Stimulated activated CD8-positive, alpha-beta memory T cell treated with anti-CD3 and anti-CD28 coated beads, Interleukin-15, amount 100 ng/mL, for 4 hours (primary cell): ENCODE measurements around the gene ZNF532.

Experiments used
- DNase-seq, 2 donors: peaks; one replicate each; pipeline ENCODE4 v3.0.0-alpha.2; 2020; ENCODE audit warnings: low read depth in 2 of 2

ZNF532 gene

GRCh38 chr18:59029663-59030429 lies 165.2 kb downstream of the ZNF532 start:
- DNase-seq, result no peak

- no peak for DNase-seq
Observed at GRCh38 chr18:59032308-59032707, 167.6 kb downstream of the ZNF532 start.

GRCh38 chr18:59033359-59033758 lies 168.7 kb downstream of the ZNF532 start:
- no peak for DNase-seq

GRCh38 chr18:59033974-59034373 lies 169.3 kb downstream of the ZNF532 start:
- no peak for DNase-seq

- DNase-seq, result no peak
Observed at GRCh38 chr18:59035591-59035990, 170.9 kb downstream of the ZNF532 start.
